WTC11 (cell line): ENCODE measurements around the gene ADAMTS9.

Source experiments
- GTF2I ChIP-seq: fragments of 250-450 bp; sonication (Bioruptor Pico); conservative IDR thresholded peaks from 2 replicates; pipeline ENCODE4 v1.4.0; 2021; ENCODE audit warnings: mild to moderate bottlenecking
- JUN ChIP-seq: sonication (generic); formaldehyde crosslinking; IDR thresholded peaks from 2 replicates; pipeline ENCODE4 v1.8.0; 2023; ENCODE audit warnings: mild to moderate bottlenecking, missing genetic modification reagents
- NR1H2 ChIP-seq: sonication (generic); formaldehyde crosslinking; IDR thresholded peaks from 2 replicates; pipeline ENCODE4 v1.9.0; 2021; ENCODE audit warnings: mild to moderate bottlenecking, moderate library complexity, missing genetic modification reagents
- SMAD3 ChIP-seq: sonication (generic); formaldehyde crosslinking; IDR thresholded peaks from 2 replicates; pipeline ENCODE4 v1.8.0; 2022; ENCODE audit warnings: missing genetic modification reagents, mild to moderate bottlenecking, borderline replicate concordance
- ZBTB21 ChIP-seq: sonication (generic); formaldehyde crosslinking; IDR thresholded peaks from 2 replicates; pipeline ENCODE4 v1.8.1; 2023; ENCODE audit warnings: mild to moderate bottlenecking, missing genetic modification reagents, borderline replicate concordance
- TF ChIP-seq, protein P1 (sequence below): sonication (generic); formaldehyde crosslinking; IDR thresholded peaks from 2 replicates; pipeline ENCODE4 v1.8.0; 2023; ENCODE audit warnings: mild to moderate bottlenecking, missing genetic modification reagents
- TF ChIP-seq, protein P2 (sequence below): fragments of 200-600 bp; IDR thresholded peaks from 2 replicates; pipeline ENCODE4 v1.8.0; 2022; ENCODE audit warnings: antibody characterized with exemption
- TF ChIP-seq, protein P3 (sequence below): sonication (generic); formaldehyde crosslinking; IDR thresholded peaks from 2 replicates; pipeline ENCODE4 v1.8.1; 2022; ENCODE audit warnings: mild to moderate bottlenecking, missing genetic modification reagents, moderate library complexity, borderline replicate concordance
- TF ChIP-seq, protein P4 (sequence below): sonication (generic); formaldehyde crosslinking; IDR thresholded peaks from 2 replicates; pipeline ENCODE4 v1.8.0; 2022; ENCODE audit warnings: mild to moderate bottlenecking, missing genetic modification reagents
- TF ChIP-seq, protein P5 (sequence below): sonication (generic); formaldehyde crosslinking; IDR thresholded peaks from 2 replicates; pipeline ENCODE4 v1.8.0; 2022; ENCODE audit warnings: mild to moderate bottlenecking, missing genetic modification reagents

DNA sequence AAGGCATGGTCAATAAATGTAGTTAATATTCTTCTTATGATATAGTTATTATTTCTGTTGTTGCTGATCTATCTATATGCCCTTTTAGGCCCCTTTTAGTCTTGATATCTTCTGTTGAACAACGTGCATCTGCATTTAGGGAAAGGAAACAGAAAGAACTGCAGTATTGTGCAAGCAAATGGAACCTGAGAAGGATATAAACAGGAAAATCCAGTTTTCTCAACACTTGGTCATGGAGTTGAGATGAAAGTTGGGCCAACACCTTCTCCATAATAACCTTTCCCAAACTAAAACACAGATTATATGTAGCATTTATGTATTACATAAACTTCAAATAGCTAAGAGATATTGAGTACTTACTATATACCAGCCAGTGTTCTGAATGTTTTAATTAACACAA lies 179.7 kb downstream of the ADAMTS9 start:
- TF ChIP-seq, protein P1, sequence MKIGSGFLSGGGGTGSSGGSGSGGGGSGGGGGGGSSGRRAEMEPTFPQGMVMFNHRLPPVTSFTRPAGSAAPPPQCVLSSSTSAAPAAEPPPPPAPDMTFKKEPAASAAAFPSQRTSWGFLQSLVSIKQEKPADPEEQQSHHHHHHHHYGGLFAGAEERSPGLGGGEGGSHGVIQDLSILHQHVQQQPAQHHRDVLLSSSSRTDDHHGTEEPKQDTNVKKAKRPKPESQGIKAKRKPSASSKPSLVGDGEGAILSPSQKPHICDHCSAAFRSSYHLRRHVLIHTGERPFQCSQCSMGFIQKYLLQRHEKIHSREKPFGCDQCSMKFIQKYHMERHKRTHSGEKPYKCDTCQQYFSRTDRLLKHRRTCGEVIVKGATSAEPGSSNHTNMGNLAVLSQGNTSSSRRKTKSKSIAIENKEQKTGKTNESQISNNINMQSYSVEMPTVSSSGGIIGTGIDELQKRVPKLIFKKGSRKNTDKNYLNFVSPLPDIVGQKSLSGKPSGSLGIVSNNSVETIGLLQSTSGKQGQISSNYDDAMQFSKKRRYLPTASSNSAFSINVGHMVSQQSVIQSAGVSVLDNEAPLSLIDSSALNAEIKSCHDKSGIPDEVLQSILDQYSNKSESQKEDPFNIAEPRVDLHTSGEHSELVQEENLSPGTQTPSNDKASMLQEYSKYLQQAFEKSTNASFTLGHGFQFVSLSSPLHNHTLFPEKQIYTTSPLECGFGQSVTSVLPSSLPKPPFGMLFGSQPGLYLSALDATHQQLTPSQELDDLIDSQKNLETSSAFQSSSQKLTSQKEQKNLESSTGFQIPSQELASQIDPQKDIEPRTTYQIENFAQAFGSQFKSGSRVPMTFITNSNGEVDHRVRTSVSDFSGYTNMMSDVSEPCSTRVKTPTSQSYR (CRISPR knock-in tag): no peak
- TF ChIP-seq SMAD3 (no peak), JUN (CRISPR knock-in tag) (no peak), NR1H2 (CRISPR knock-in tag) (no peak), GTF2I (CRISPR knock-in tag) (no peak), ZBTB21 (CRISPR knock-in tag) (no peak)
- TF ChIP-seq, protein P2, sequence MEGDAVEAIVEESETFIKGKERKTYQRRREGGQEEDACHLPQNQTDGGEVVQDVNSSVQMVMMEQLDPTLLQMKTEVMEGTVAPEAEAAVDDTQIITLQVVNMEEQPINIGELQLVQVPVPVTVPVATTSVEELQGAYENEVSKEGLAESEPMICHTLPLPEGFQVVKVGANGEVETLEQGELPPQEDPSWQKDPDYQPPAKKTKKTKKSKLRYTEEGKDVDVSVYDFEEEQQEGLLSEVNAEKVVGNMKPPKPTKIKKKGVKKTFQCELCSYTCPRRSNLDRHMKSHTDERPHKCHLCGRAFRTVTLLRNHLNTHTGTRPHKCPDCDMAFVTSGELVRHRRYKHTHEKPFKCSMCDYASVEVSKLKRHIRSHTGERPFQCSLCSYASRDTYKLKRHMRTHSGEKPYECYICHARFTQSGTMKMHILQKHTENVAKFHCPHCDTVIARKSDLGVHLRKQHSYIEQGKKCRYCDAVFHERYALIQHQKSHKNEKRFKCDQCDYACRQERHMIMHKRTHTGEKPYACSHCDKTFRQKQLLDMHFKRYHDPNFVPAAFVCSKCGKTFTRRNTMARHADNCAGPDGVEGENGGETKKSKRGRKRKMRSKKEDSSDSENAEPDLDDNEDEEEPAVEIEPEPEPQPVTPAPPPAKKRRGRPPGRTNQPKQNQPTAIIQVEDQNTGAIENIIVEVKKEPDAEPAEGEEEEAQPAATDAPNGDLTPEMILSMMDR: no peak
- TF ChIP-seq, protein P3, sequence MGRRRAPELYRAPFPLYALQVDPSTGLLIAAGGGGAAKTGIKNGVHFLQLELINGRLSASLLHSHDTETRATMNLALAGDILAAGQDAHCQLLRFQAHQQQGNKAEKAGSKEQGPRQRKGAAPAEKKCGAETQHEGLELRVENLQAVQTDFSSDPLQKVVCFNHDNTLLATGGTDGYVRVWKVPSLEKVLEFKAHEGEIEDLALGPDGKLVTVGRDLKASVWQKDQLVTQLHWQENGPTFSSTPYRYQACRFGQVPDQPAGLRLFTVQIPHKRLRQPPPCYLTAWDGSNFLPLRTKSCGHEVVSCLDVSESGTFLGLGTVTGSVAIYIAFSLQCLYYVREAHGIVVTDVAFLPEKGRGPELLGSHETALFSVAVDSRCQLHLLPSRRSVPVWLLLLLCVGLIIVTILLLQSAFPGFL (CRISPR knock-in tag): no peak
- TF ChIP-seq, protein P4, sequence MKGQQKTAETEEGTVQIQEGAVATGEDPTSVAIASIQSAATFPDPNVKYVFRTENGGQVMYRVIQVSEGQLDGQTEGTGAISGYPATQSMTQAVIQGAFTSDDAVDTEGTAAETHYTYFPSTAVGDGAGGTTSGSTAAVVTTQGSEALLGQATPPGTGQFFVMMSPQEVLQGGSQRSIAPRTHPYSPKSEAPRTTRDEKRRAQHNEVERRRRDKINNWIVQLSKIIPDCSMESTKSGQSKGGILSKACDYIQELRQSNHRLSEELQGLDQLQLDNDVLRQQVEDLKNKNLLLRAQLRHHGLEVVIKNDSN (CRISPR knock-in tag): no peak
- TF ChIP-seq, protein P5, sequence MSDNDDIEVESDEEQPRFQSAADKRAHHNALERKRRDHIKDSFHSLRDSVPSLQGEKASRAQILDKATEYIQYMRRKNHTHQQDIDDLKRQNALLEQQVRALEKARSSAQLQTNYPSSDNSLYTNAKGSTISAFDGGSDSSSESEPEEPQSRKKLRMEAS: no peak
